ENCODE results near the gene RABGGTA.

Gene RABGGTA

GRCh38 chr14:24256960-24257359 lies 14.4 kb downstream of the RABGGTA start:
- TF ChIP-seq CTCF (IDR thresholded peaks at IDR 0.05; ENCODE audit: control insufficient read depth, insufficient read depth, low read depth, low read length, missing control alignments): no peak
- no peak for DNase-seq (ENCODE audit: low read depth)
- H3K4me3 ChIP-seq (ENCODE audit: control insufficient read depth, low read depth, low read length): no peak overlapping the region

- no peak for TF ChIP-seq CTCF (IDR thresholded peaks at IDR 0.05; ENCODE audit: control insufficient read depth, insufficient read depth, low read depth, low read length, missing control alignments)
- H3K4me3 ChIP-seq (ENCODE audit: control insufficient read depth, low read depth, low read length): no peak overlapping the region
- no peak for DNase-seq (ENCODE audit: low read depth)
These were observed 15.3 kb downstream of the RABGGTA start for GRCh38 chr14:24255931-24256711.

GRCh38 chr14:24255438-24255837 lies 16.0 kb downstream of the RABGGTA start:
- H3K4me3 ChIP-seq (ENCODE audit: control insufficient read depth, low read depth, low read length): no peak overlapping the region
- no peak for DNase-seq (ENCODE audit: low read depth)
- TF ChIP-seq CTCF (IDR thresholded peaks at IDR 0.05; ENCODE audit: control insufficient read depth, insufficient read depth, low read depth, low read length, missing control alignments): no peak

GRCh38 chr14:24254630-24255392 lies 16.6 kb downstream of the RABGGTA start:
- TF ChIP-seq CTCF (IDR thresholded peaks at IDR 0.05; ENCODE audit: control insufficient read depth, insufficient read depth, low read depth, low read length, missing control alignments): no peak

GRCh38 chr14:24253936-24254335 lies 17.5 kb downstream of the RABGGTA start:
- no peak overlapping the region for H3K4me3 ChIP-seq (ENCODE audit: control insufficient read depth, low read depth, low read length)
- DNase-seq (ENCODE audit: low read depth): no peak
- no peak for TF ChIP-seq CTCF (IDR thresholded peaks at IDR 0.05; ENCODE audit: control insufficient read depth, insufficient read depth, low read depth, low read length, missing control alignments)

More at GRCh38 chr14:24254630-24255392, 16.6 kb downstream of the RABGGTA start:
- no peak overlapping the region for H3K4me3 ChIP-seq (ENCODE audit: control insufficient read depth, low read depth, low read length)
- DNase-seq (ENCODE audit: low read depth): no peak

GRCh38 chr14:24252289-24253124 lies 18.9 kb downstream of the RABGGTA start:
- DNase-seq (ENCODE audit: low read depth): no peak
- TF ChIP-seq CTCF (IDR thresholded peaks at IDR 0.05; ENCODE audit: control insufficient read depth, insufficient read depth, low read depth, low read length, missing control alignments): no peak
- no peak overlapping the region for H3K4me3 ChIP-seq (ENCODE audit: control insufficient read depth, low read depth, low read length)

All from AG09309 (cell line).